ENCODE measurements around the gene WNT3. TPM values are rescaled to one million over a fixed set of nuclear protein-coding genes. Genes with fewer than 3 reads are reported as not detected.
A peak's percentile ranks its signal among the peaks of the same experiment; 100 is the strongest.

Gene WNT3
- total RNA-seq, 1 donor, result 0.63 TPM

GRCh38 chr17:46738544-46738943 lies 79.9 kb downstream of the WNT3 start:
- TF ChIP-seq CTCF (IDR thresholded peaks at IDR 0.05; ENCODE audit: insufficient read depth, low read length), result no peak
- DNase-seq (ENCODE audit: low read depth), result no peak

GRCh38 chr17:46737326-46737725 lies 81.2 kb downstream of the WNT3 start:
- H3K4me3 ChIP-seq (ENCODE audit: low read depth, low read length), result no peak overlapping the region
- no peak for TF ChIP-seq CTCF (IDR thresholded peaks at IDR 0.05; ENCODE audit: insufficient read depth, low read length)
- DNase-seq (ENCODE audit: low read depth), result no peak

More at GRCh38 chr17:46738544-46738943, 79.9 kb downstream of the WNT3 start:
- no peak overlapping the region for H3K4me3 ChIP-seq (ENCODE audit: low read depth, low read length)

DNA sequence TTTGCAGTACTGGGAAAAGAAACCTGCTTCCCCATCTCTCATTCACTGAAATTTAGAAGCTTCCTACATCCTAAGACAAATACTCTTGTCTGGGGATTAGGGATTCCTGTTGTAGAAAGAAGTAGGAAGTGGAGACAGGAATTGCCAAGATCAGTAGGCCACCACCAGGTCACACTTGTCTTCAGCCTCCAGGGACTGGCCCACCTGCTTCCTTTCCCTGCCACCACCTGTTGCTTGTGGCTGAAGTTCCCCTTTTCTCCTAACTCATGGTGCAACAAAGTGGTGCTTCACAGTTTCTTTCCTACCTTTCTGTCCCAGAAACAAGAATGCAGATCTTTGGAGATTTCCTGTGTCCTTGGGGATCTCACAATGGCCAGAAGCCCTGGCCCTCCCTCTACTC lies 82.4 kb downstream of the WNT3 start:
- DNase-seq (ENCODE audit: low read depth), result no peak
- no peak overlapping the region for H3K4me3 ChIP-seq (ENCODE audit: low read depth, low read length)
- TF ChIP-seq CTCF (IDR thresholded peaks at IDR 0.05; ENCODE audit: insufficient read depth, low read length), result no peak

DNA sequence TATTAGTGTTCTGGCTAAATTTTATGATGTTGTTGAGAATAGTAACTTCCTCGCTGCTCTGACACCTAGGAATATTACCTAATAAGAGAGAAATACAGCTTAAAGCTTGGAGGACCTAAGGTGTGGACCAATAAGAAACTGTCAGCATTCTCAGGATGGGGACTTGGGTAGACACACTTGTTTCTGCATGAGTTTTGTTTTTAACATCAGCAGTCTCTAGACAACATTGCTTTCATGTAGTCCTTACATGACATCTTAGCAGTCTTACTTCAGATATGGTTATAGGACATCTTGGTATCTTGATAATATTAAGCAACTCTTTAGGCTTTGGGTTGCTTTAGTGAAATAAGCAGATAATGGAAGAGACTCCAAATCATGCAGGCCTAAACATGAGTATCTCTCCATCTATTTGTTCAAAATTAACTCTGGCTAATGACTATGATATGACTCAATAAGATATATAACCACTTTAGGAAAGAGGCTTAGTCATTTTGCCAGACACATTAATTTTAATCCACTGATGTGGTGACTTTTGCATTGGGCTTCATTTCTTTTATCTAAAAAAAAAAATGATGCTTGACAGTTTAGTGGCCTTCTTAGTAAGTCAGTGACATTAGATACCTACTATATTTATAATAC lies 84.5 kb downstream of the WNT3 start:
- peak; percentile 43 for DNase-seq (ENCODE audit: low read depth)
- no peak overlapping the region for H3K4me3 ChIP-seq (ENCODE audit: low read depth, low read length)
- TF ChIP-seq CTCF (IDR thresholded peaks at IDR 0.05; ENCODE audit: insufficient read depth, low read length), result no peak

DNA sequence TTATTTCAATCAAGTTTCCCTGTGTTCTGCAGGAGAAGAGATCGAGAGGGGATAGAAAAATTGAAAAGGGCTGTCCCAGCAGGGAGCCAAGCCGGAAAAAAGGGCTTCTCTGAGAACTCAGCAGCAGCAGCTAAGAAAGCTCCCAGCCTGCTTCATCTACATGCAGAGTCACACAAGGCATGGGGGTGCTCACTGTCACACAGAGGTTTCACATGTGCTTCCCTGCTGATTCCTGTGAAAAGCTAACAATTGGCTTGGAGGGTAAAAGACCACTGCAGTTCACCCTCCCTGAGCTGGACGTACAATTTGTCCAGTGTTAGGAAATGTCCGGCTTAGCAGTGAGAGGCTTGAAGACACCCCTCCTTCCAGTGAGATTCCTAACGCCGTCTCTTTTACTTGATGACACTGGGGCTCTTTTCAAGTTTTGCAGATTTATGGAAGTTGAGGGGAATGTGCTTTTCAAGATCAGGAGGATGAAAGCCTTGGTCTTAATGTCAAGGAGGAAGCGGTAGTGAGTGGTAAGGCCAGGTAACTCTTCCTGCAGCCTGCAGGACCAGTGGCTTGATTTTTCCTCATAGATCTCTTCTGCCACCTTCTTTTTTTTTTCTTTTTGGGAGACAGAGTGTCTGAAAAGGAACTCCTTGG lies 85.6 kb downstream of the WNT3 start:
- no peak for TF ChIP-seq CTCF (IDR thresholded peaks at IDR 0.05; ENCODE audit: insufficient read depth, low read length)
- no peak for DNase-seq (ENCODE audit: low read depth)

DNA sequence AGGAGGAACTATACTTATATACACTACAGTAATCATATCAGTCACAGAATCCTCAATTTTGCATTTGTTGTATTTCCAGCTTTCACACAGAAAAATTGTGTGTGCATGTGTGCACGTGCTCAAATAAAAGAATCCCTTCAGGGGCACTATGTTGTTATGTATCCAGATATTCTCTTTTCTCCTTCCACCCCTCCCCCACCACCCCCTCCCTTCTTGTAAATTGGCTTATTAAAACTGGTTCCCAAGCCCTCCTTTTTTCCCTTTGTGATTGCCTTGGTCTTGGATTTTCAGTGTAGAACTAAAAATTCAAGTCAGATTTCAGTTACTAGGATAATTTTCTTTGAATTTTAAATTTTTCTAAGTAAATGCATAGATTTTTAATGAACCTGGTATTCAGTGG lies 86.3 kb downstream of the WNT3 start:
- no peak for DNase-seq (ENCODE audit: low read depth)
- no peak overlapping the region for H3K4me3 ChIP-seq (ENCODE audit: low read depth, low read length)
- no peak for TF ChIP-seq CTCF (IDR thresholded peaks at IDR 0.05; ENCODE audit: insufficient read depth, low read length)

More for the DNA sequence above, 85.6 kb downstream of the WNT3 start:
- H3K4me3 ChIP-seq (ENCODE audit: low read depth, low read length), result no peak overlapping the region
